GM21528 (cell line): ENCODE measurements around the gene DIP2C.
"Not testable (repeated sequence)": the region's sequence is repeated elsewhere in the genome, so short reads cannot be mapped to it uniquely, and the experiment has no call there.

ENCODE experiments used
- ATAC-seq: cut with Tn5 transposase; IDR thresholded peaks from one replicate; pipeline ENCODE4 v1.9.1; 2021; ENCODE audit warnings: mild to moderate bottlenecking, moderate library complexity; ENCODE audit not compliant: unreplicated experiment, low FRiP score

Gene DIP2C

DNA sequence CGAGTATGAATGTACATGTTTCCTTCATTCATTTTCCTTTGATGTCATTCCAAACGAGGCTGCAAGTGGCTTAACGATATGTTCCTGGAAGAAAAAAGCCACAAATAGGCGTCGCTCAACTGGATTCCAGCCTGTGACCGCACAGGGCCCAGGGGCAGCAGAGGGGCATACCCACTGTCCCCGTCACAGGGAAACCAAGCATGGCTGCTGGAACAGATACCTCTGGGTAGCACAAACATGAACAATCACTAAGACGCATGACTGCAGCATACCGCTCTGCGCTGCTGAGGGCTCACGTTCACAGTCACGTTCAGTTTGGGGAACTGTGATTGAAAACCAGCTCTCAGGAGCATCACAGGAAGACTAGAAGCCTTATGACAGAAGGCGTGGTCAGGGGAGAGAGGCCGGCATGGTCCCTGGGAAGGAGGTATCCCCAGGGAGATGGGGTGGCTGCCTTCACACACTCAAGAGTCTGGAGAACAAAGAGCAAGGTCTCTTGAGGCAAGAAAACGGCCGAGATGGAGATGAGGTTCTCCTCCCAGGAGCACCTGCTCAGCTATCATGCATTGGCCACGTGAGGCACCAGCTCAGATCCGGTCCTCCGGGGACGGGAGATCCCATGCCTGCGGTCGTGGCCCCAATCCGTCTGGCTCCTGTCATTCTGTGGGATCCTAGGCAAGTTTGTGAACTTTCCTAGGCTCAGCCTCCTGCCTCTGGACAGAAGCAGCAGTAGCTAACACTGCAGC is 213.6 kb downstream of the DIP2C start:
- ATAC-seq, result no peak

- no peak for ATAC-seq
These were observed 214.5 kb downstream of the DIP2C start for GRCh38 chr10:474946-475345.

DNA sequence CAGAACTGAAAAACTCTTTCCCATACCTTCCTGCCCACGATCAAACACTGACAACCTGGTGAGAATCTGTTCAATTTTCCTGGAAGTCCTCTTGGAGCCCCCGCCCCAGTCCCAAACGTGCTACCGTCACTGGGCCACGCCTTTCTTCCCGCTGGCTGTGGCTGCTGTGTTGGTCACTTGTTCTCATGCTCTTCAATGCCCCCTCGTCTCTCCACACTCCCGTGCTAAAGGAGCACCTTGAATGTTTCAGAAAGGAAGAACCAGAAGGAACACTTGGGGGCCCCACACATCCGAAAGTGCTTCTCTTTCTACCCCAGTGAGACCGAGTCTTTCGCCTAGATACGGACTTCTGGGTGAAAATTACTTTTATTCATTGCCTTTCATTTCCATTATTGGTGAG is 215.1 kb downstream of the DIP2C start:
- ATAC-seq, result no peak

DNA sequence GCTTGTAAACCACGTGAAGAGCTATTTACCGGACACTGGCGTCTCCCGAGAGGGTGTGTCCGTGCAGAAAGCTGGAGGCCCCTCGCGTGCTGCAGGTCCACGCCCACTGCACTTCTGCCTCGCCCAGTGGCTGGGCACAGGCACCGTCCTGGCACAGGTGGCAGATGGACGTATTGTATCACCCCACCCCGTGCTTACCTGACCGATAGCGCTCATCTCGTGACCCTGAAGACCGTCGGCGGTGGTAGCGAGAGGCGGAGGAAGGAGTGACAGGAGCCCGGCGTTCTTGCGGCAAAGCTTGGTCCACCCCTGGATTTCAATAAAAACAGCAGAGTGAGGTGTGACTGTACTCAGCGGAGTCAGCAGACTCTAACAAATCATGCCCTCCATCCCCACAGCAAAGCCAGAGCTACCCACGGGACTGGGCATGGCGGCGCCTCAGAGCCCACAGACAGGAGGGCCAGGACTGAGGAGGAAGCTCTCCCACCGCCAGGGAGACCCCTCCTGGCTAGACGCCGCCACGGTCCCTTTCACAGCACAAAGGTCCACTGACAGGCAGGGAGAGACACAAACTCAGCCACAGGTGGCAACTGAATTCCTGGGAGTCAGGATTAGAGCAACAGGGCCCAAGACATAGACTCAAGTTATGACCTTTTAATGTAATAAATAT is 217.1 kb downstream of the DIP2C start:
- ATAC-seq, result no peak

GRCh38 chr10:470339-471003 is 219.0 kb downstream of the DIP2C start:
- ATAC-seq, result no peak

DNA sequence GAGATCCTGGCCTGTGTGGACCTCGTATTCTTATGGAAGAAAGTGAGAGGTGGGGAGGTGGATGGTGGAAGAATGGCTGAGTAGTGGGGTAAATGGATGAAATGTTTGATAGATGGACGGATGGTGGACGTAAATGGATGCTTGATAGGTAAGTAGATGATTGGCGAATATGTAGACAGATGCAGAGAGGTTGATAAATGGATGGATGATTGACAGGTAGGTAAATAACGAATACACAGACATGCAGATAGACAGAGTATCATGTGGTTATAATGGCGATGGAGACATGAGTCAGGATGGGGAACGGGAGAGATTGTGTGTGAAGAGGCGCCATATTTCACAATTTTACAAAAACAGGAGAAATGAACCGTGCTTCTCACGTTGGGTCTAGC is 219.5 kb downstream of the DIP2C start:
- no peak for ATAC-seq

- ATAC-seq, result no peak
These were observed 229.7 kb downstream of the DIP2C start for GRCh38 chr10:459743-460142.

DNA sequence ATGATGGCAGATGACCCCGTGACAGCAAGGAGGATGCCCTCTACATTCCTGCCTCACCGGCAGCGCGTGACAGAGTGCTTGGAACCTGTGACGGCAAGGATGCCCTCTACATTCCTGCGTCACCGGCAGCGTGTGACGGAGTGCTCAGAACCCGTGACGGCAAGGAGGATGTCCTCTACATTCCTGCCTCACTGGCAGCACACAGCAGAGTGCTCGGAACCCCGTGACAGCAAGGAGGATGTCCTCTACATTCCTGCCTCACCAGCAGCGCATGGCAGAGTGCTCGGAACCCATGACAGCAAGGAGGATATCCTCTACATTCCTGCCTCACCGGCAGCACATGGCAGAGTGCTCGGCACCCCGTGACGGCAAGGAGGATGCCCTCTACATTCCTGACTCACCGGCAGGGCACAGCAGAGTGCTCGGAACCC is 231.0 kb downstream of the DIP2C start:
- ATAC-seq, result no peak

- no peak for ATAC-seq
These were observed 233.0 kb downstream of the DIP2C start for GRCh38 chr10:456486-456885.

DNA sequence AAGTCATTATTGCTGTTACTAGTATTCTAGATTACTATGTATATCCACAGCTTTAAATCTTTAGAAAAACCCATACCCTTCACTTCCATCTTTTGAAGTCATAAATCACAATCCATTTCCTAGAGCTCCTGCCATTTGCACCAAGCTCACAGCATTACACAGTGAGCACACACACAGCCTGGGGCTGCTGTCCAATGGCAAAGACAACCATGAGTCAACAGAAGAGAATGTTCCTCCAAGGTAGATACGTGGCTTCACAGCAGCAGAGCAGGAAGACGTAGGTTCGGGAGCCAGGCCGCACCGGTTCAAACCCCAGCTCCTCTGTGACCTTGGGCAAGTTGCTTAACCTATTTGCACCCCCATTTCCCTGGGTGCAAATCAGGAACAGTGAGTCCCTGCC is 234.6 kb downstream of the DIP2C start:
- no peak for ATAC-seq

DNA sequence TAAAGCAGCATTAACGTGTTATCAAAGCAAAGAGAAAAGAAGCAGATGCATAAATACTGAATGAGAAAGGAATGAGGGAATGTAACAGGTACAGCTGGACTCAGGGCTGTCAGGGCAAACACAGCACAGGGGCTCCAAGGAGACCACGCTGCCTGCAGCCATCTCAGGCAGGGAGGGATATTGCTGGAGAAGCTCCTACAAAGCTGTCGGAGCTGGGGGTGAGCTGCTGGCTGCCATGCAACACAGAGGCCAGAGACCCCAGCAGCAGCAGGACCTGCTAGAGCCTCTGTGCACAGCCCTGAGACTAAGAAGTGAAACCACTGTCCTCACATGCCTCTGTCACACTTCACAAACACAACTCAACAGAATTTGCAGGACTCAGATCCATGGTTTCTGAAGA is 235.8 kb downstream of the DIP2C start:
- ATAC-seq, result no peak

GRCh38 chr10:452512-453426 is 236.7 kb downstream of the DIP2C start:
- ATAC-seq, result no peak

DNA sequence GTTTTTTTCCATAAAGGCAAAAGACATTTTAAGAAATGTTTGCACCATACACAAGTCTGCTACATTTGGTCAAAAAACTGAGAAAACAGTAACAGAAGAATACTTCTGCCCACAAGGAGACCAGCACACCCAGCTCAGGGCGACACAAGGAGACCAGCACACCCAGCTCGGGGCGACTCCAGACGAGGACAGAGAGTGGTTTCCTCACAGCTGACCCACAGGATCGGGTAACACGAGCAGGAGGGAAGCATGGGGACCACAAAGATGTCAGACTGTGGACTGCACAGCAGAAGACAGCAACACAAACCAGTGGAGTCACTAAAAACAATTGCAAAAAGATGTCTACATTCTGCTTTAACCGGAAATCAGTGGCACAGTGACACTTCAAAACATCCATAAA is 237.6 kb downstream of the DIP2C start:
- ATAC-seq, result no peak

DNA sequence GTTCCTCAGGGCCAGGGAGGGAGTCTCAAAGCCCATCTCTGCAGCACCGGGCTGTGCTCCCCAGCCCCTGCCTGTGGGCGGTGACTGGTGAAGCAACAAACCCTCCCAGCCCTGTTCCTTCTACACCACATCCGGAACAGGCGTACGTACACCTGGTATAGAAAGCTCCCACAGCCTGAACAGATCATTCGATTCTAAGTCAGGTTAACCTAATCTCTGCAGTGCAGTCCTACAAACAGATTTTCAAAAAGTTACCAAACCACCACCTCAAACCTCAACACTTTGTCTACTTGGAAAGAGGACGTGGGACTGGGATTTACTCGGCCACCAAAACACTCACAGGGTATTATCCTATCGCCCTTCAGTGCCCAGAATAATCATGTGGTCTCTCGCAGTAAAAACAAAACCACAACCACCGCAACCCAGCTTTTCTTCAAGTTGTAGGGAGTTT is 238.4 kb downstream of the DIP2C start:
- ATAC-seq, result peak; percentile 94

DNA sequence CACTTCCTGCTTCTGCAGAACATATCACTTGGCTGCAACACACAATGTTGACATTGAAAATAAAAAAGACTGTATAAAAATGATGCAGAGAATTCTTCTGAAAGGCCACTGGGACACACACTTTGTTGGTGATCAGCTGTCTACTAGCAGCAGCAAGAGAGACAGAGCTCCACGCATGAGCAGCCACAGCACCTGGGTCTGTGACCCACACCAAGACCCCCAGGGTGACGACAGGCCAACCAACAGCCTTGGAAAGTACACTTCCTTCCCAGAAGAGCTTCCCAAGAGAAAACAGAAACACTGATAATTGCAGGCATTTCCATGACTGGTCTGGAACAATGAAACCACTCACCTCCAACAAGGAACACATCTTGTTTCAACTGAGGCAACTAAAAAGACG is 239.0 kb downstream of the DIP2C start:
- peak; percentile 5 for ATAC-seq

DNA sequence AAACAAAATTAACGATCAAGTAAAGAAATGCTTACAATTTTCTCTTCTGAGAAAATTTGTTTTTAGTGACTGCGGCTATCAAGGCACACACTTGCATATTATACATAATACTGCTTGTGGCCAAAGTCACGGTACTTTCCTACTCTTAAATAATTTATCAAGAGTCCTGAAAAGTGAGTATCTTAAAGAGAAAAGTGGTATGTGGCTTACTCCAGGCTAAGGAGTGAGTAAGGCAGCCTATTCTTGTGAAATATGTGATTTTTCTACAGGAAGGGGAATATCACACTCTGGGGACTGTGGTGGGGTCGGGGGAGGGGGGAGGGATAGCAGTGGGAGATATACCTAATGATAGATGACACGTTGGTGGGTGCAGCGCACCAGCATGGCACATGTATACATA is 240.1 kb downstream of the DIP2C start:
- not testable (repeated sequence) for ATAC-seq

GRCh38 chr10:443459-443858 is 246.0 kb downstream of the DIP2C start:
- no peak for ATAC-seq

GRCh38 chr10:442209-442608 is 247.3 kb downstream of the DIP2C start:
- no peak for ATAC-seq

DNA sequence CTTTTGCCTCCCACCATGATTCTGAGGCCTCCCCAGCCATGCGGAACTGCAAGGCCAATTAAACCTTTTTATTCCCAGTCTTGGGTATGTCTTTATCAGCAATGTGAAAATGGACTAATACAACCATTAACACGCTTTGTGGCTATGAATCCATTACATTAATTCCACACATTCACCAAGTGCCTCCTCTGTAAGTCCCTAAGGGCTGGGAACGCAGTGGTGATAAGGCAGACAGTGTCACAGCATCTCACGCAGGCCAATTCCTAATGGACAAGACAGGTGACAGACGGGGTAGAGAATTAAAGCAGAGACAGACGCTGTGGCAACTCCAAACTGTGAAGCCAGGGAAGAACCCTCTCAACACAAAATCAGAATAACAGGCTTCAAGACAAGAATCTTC is 247.8 kb downstream of the DIP2C start:
- no peak for ATAC-seq

GRCh38 chr10:440127-440526 is 249.3 kb downstream of the DIP2C start:
- no peak for ATAC-seq
